Fibroblast of villous mesenchyme (primary cell): Measurements from ENCODE around the gene BPTF. TPM values are rescaled to one million over a fixed set of nuclear protein-coding genes. Genes with fewer than 3 reads are reported as not detected.
"Not testable (repeated sequence)": the region's sequence is repeated elsewhere in the genome, so short reads cannot be mapped to it uniquely, and the experiment has no call there.

Experiments used
- DNase-seq: peaks from one replicate; pipeline ENCODE4 v3.0.0-alpha.2; 2010; ENCODE audit warnings: low read depth
- H3K4me3 ChIP-seq: 2 replicates; pipeline ENCODE4 v1.5.1; 2011; ENCODE audit warnings: low read depth, mild to moderate bottlenecking, low read length
- total RNA-seq: library from RNA; depleted of rRNA; stranded (reverse); fragments of >200 nt; gene quantifications from 2 replicates; pipeline ENCODE4 v1.2.3, GENCODE V29; 2012
- TF ChIP-seq, protein P1 (sequence below): IDR thresholded peaks from 2 replicates; pipeline ENCODE4 v1.5.1; 2012; ENCODE audit warnings: low read depth, mild to moderate bottlenecking, low read length; ENCODE audit not compliant: insufficient read depth

Gene BPTF
- total RNA-seq, 1 donor: 56.1 TPM

DNA sequence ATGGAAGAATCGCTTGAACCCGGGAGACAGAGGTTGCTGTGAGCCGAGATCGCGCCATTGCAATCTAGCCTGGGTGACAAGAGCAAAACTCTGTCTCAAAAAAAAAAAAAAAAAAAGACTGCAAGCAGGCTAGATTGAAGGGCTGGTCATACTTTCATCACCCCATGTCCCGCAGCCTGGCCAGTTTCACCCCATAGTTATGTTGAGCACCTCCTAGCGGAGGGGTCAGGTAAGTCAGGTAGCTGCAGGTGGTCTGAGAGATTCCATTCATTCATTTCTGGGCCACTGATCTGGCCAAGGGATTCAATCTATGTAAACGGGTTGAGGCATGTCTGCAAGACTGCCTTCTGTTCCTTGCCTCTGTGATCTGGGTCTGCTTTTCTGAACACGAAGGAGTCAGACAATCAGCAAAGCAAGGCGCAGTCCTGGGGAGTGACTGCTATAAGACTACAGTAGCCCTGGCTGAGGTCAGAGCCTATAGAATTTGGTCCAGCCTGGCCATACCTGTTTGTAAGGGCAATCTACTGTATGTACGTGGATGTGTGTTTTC, 23.6 kb upstream of the BPTF start:
- no peak for DNase-seq
- H3K4me3 ChIP-seq: no peak overlapping the region
- TF ChIP-seq, protein P1, sequence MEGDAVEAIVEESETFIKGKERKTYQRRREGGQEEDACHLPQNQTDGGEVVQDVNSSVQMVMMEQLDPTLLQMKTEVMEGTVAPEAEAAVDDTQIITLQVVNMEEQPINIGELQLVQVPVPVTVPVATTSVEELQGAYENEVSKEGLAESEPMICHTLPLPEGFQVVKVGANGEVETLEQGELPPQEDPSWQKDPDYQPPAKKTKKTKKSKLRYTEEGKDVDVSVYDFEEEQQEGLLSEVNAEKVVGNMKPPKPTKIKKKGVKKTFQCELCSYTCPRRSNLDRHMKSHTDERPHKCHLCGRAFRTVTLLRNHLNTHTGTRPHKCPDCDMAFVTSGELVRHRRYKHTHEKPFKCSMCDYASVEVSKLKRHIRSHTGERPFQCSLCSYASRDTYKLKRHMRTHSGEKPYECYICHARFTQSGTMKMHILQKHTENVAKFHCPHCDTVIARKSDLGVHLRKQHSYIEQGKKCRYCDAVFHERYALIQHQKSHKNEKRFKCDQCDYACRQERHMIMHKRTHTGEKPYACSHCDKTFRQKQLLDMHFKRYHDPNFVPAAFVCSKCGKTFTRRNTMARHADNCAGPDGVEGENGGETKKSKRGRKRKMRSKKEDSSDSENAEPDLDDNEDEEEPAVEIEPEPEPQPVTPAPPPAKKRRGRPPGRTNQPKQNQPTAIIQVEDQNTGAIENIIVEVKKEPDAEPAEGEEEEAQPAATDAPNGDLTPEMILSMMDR: no peak

GRCh38 chr17:67810464-67810863, 14.8 kb upstream of the BPTF start:
- TF ChIP-seq, protein P1: no peak
- DNase-seq: no peak
- H3K4me3 ChIP-seq: no peak overlapping the region

- H3K4me3 ChIP-seq, DNase-seq: not testable (repeated sequence)
Observed at GRCh38 chr17:67812380-67812779, 12.9 kb upstream of the BPTF start.

DNA sequence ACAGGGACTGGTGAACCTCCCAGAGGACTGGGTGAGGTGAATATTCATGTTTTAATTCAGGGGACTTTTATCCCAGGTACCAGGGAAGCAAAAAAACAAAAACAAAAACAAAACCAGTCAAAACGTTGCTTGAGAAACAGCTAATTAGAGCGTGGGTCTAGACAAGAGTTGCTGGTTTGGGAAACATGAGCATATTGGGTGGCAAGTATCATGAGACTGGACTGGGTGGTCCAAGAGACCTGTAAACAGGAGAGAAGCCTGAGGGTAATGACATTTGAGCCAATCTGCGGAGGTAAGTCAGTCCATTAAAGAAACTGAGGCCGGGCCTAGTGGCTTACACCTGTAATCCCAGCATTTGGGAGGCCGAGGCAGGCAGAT, 11.5 kb upstream of the BPTF start:
- no peak for DNase-seq
- no peak overlapping the region for H3K4me3 ChIP-seq
- TF ChIP-seq, protein P1: no peak

- no peak overlapping the region for H3K4me3 ChIP-seq
- TF ChIP-seq, protein P1: no peak
- DNase-seq: no peak
Observed at GRCh38 chr17:67818110-67819002, 6.9 kb upstream of the BPTF start.

GRCh38 chr17:67819722-67820121, 5.6 kb upstream of the BPTF start:
- TF ChIP-seq, protein P1: no peak
- DNase-seq: no peak
- no peak overlapping the region for H3K4me3 ChIP-seq

DNA sequence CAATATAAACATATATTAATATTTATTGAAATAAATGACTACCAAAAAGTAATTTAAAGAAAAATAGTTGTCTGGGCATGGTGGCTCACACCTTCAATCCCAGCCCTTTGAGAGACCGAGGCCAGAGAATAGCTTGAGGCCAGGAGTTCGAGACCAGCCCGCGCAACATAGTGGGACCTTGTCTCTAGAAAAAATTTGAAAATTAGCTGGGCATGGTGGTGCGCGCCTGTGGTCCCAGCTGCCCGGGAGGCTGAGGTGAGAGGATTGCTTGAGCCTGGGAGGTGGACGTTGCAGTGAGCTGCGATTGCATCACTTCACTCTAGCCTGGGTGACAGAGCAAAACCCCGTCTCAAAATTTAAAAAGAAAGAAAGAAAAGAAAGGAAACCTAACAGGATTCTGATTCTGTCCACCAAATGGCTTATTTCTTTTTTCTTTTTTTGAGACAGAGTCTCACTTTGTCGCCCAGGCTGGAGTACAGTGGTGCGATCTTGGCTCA, 3.4 kb upstream of the BPTF start:
- TF ChIP-seq, protein P1: no peak
- no peak overlapping the region for H3K4me3 ChIP-seq
- no peak for DNase-seq

- peak; percentile 15 for DNase-seq
- peak overlapping the region; percentile 92 for H3K4me3 ChIP-seq
Observed at GRCh38 chr17:67825627-67826601, 611 bp downstream of the BPTF start.
